D721Med (cell line): ENCODE measurements around the gene AHNAK2.

ENCODE experiments used
- DNase-seq: peaks from one replicate; pipeline ENCODE4 v3.0.0; 2011; ENCODE audit warnings: low spot score; ENCODE audit not compliant: insufficient read length
- FAIRE-seq: peaks from 2 replicates; lab custom pipeline; 2011; peaks lifted over from hg19 to GRCh38; lab: Jason Lieb, UNC
- TF ChIP-seq, protein P1 (sequence below): IDR thresholded peaks from 2 replicates; pipeline ENCODE4 v1.5.1; 2012; ENCODE audit warnings: mild to moderate bottlenecking, control low read depth; ENCODE audit not compliant: insufficient read depth; ENCODE audit errors: missing control alignments

AHNAK2 gene

GRCh38 chr14:104985675-104986486, 7.7 kb upstream of the AHNAK2 start, which contains the start of gene CLBA1:
TSS of gene CLBA1 (plus strand) at chr14:104985788. CDS start at chr14:104986432, 644 bp downstream.
- DNase-seq (peak; percentile 99), FAIRE-seq (no peak)
- TF ChIP-seq, protein P1, sequence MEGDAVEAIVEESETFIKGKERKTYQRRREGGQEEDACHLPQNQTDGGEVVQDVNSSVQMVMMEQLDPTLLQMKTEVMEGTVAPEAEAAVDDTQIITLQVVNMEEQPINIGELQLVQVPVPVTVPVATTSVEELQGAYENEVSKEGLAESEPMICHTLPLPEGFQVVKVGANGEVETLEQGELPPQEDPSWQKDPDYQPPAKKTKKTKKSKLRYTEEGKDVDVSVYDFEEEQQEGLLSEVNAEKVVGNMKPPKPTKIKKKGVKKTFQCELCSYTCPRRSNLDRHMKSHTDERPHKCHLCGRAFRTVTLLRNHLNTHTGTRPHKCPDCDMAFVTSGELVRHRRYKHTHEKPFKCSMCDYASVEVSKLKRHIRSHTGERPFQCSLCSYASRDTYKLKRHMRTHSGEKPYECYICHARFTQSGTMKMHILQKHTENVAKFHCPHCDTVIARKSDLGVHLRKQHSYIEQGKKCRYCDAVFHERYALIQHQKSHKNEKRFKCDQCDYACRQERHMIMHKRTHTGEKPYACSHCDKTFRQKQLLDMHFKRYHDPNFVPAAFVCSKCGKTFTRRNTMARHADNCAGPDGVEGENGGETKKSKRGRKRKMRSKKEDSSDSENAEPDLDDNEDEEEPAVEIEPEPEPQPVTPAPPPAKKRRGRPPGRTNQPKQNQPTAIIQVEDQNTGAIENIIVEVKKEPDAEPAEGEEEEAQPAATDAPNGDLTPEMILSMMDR = no peak

GRCh38 chr14:104984056-104984894, 6.1 kb upstream of the AHNAK2 start:
- FAIRE-seq = no peak
- no peak for DNase-seq
- TF ChIP-seq, protein P1 = no peak

DNA sequence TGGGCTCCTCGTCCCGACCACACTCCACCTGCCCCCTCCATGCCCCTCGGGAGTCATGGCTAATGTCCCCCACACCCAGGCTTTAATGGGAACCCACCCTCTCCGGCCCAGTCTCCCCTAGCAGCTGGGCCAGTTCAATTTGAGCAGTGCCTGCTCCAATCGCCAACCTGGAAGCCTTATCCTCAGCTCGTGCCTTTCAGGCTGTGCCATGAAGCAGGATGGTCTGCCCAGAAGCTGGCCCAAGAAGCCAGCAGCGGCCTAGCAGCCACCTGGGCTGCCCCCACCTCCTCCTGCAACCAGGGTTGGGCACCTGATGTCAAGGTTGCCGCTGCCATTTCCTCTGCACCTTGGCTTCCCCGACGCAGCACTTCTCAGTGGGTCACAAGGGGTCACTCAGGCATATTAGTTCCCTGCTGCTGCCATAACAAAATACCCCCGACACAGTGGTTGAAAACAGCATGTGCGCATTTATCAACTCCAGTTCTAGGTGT, 5.1 kb upstream of the AHNAK2 start:
- TF ChIP-seq, protein P1 = no peak
- FAIRE-seq (no peak), DNase-seq (no peak)

DNA sequence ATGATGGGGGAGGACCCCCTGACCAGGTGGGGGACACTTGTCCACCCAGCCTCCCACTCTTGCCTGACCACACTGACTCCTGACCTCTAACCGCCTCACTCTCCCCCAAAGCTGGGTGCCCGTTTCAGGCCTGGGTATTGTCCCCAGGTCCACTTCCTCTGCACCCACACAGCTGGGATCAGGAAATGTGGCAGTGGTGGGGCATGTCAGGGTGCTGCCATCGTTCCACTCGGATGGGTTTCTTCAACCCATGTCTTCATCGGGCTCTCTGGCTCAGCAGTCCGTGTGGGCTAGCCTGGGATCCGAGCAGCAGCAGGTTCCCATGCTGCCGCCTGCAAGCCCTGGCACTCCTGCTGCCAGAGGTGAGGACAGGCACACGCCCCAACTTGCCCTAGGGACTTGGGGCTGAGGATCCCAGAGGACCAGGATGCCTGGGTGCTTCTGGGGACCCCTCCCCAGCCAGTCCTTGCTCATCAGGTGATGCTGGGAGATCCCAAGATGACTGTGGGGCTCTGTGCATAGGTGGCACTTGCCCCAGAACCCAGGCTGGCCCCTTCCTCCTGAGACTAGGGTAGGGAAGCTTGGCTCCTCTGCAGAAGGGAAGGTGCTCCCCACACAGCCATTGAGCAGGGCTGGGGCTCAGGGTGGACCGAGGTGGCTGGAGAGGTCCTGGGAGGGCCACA, 4.5 kb upstream of the AHNAK2 start:
- no peak for DNase-seq
- FAIRE-seq = no peak
- TF ChIP-seq, protein P1 = no peak

DNA sequence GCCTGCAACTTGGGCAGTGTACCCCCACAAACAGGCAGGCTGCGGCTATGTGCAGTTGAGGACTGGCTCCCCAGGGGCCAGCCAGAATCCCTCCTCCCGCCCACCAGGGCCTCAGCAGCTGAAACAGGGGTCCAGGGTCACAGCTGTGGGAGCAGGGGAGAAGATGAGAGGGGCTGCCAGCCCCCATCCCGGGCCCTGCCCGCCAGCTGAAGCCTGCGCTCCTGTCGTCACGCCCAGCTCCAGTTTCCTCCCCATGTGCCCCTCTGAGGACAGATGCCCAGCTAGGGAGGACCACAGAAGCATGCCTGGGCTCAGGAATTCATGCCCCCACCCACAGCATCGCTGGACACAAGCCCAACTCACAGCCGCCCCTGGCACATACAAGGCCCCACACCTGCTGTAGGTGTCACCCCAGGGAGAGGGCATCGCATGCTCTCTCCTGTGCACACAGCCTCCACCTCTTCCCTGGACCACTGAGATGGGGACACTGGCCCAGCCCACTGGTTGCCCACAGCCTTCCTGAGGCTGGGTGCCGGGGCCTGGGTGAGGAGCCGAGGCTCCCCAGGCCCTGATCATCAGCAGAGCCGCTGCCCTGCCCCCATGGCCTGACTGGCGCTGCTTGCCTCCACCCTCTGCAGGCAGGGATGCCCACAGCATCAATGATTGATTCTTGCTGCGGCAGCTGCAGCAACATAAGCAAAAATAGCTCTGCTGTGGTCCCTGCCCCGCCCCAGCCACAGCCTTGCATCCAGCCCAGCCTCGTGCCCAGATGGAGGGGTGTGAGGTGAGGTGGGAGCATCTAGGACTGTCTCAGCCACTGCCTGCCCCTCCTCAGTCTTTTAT, 3.7 kb upstream of the AHNAK2 start:
- TF ChIP-seq, protein P1 = no peak
- FAIRE-seq = no peak
- DNase-seq = no peak
